H9 (cell line): ENCODE results near the gene ZNF304. TPM values are rescaled to one million over a fixed set of nuclear protein-coding genes. Genes with fewer than 3 reads are reported as not detected.

Experiments used
- DNase-seq: peaks from one replicate; pipeline ENCODE4 v3.0.0-alpha.2; 2017
- H2AFZ ChIP-seq: one replicate; pipeline ENCODE4 v1.6.1; 2013; ENCODE audit warnings: mild to moderate bottlenecking, low read length, control low read depth, moderate library complexity
- H2AK5ac ChIP-seq: 2 replicates; pipeline ENCODE4 v1.6.1; 2013; ENCODE audit warnings: low read length, control low read depth, mixed read lengths; ENCODE audit not compliant: insufficient read length
- H2BK120ac ChIP-seq: one replicate; pipeline ENCODE4 v1.6.1; 2013; ENCODE audit warnings: low read depth, mild to moderate bottlenecking, low read length, control low read depth, inconsistent platforms; ENCODE audit not compliant: poor library complexity, severe bottlenecking
- H2BK12ac ChIP-seq: 2 replicates; pipeline ENCODE4 v1.6.1; 2013; ENCODE audit warnings: low read length, control low read depth, mixed read lengths, low read depth; ENCODE audit not compliant: insufficient read length
- H2BK15ac ChIP-seq: 2 replicates; pipeline ENCODE4 v1.6.1; 2013; ENCODE audit warnings: low read depth, low read length, control low read depth
- H2BK20ac ChIP-seq: one replicate; pipeline ENCODE4 v1.6.1; 2013; ENCODE audit warnings: low read depth, mild to moderate bottlenecking, low read length, control low read depth, inconsistent platforms; ENCODE audit not compliant: poor library complexity, severe bottlenecking
- H2BK5ac ChIP-seq: 2 replicates; pipeline ENCODE4 v1.6.1; 2013; ENCODE audit warnings: low read length, control low read depth, mixed read lengths; ENCODE audit not compliant: insufficient read length
- H3K14ac ChIP-seq: 2 replicates; pipeline ENCODE4 v1.6.1; 2013; ENCODE audit warnings: low read length, control low read depth; ENCODE audit not compliant: insufficient read depth
- H3K18ac ChIP-seq: 2 replicates; pipeline ENCODE4 v1.6.1; 2013; ENCODE audit warnings: low read depth, mild to moderate bottlenecking, mixed read lengths, low read length, control low read depth; ENCODE audit not compliant: insufficient read length
- H3K23ac ChIP-seq: 2 replicates; pipeline ENCODE4 v1.6.1; 2013; ENCODE audit warnings: low read length, control low read depth, mixed read lengths, low read depth; ENCODE audit not compliant: insufficient read length
- H3K23me2 ChIP-seq: 2 replicates; pipeline ENCODE4 v1.6.1; 2013; ENCODE audit warnings: low read depth, mild to moderate bottlenecking, mixed read lengths, low read length, control low read depth; ENCODE audit not compliant: insufficient read length, poor library complexity, severe bottlenecking
- H3K27ac ChIP-seq: 2 replicates; pipeline ENCODE4 v1.5.1; 2013; ENCODE audit warnings: low read length, control low read depth, mixed read lengths, low read depth; ENCODE audit not compliant: insufficient read length
- H3K27me3 ChIP-seq: 2 replicates; pipeline ENCODE4 v1.6.1; 2013; ENCODE audit warnings: low read length, control low read depth, inconsistent platforms; ENCODE audit not compliant: insufficient read depth
- H3K4ac ChIP-seq: 2 replicates; pipeline ENCODE4 v1.6.1; 2013; ENCODE audit warnings: low read depth, mild to moderate bottlenecking, control low read depth, inconsistent platforms, low read length, moderate library complexity
- H3K4me1 ChIP-seq: 2 replicates; pipeline ENCODE4 v1.6.1; 2013; ENCODE audit warnings: low read length, control low read depth, inconsistent platforms; ENCODE audit not compliant: insufficient read depth
- H3K4me2 ChIP-seq: 2 replicates; pipeline ENCODE4 v1.6.1; 2013; ENCODE audit warnings: low read length, control low read depth, mixed read lengths; ENCODE audit not compliant: insufficient read length, insufficient read depth
- H3K56ac ChIP-seq: 2 replicates; pipeline ENCODE4 v1.6.1; 2013; ENCODE audit warnings: low read depth, mild to moderate bottlenecking, mixed read lengths, low read length, control low read depth; ENCODE audit not compliant: insufficient read length
- H3K79me1 ChIP-seq: 2 replicates; pipeline ENCODE4 v1.6.1; 2013; ENCODE audit warnings: low read depth, mild to moderate bottlenecking, moderate library complexity, low read length, control low read depth, inconsistent platforms; ENCODE audit not compliant: insufficient read depth, poor library complexity, severe bottlenecking
- H3K79me2 ChIP-seq: 2 replicates; pipeline ENCODE4 v1.6.1; 2013; ENCODE audit warnings: low read length, control low read depth, inconsistent platforms; ENCODE audit not compliant: insufficient read depth
- H3K9ac ChIP-seq: 2 replicates; pipeline ENCODE4 v1.6.1; 2013; ENCODE audit warnings: low read length, control low read depth, mixed read lengths; ENCODE audit not compliant: insufficient read length; ENCODE audit errors: extremely low read depth
- H3K9me3 ChIP-seq: one replicate; pipeline ENCODE4 v1.6.1; 2013; ENCODE audit warnings: low read depth, low read length, inconsistent platforms; ENCODE audit not compliant: control insufficient read depth
- H3T11ph ChIP-seq: one replicate; pipeline ENCODE4 v1.6.1; 2013; ENCODE audit warnings: mild to moderate bottlenecking, low read length, control low read depth, inconsistent platforms
- H4K20me1 ChIP-seq: one replicate; pipeline ENCODE4 v1.6.1; 2013; ENCODE audit not compliant: control insufficient read depth, insufficient read length, insufficient read depth
- H4K5ac ChIP-seq: 2 replicates; pipeline ENCODE4 v1.6.1; 2013; ENCODE audit warnings: low read depth, mild to moderate bottlenecking, mixed read lengths, low read length, control low read depth; ENCODE audit not compliant: insufficient read length
- H4K8ac ChIP-seq: replicated peaks from 2 replicates; pipeline ENCODE4 v1.6.1; 2013; ENCODE audit warnings: low read length, control low read depth, mixed read lengths, low read depth; ENCODE audit not compliant: insufficient read length
- H4K91ac ChIP-seq: 2 replicates; pipeline ENCODE4 v1.6.1; 2013; ENCODE audit warnings: low read depth, mild to moderate bottlenecking, moderate library complexity, mixed read lengths, low read length, control low read depth; ENCODE audit not compliant: insufficient read length
- H3K27ac Mint-ChIP-seq, 3 experiments: 2 replicates in 2 of 3; 3 replicates in 1 of 3; pipeline ENCODE4 v1.8.0; 2020 to 2021; ENCODE audit warnings: mixed read lengths in 3 of 3, mild to moderate bottlenecking in 1 of 3, moderate library complexity in 1 of 3
- H3K27me3 Mint-ChIP-seq: 2 replicates; pipeline ENCODE4 v1.8.0; 2021; ENCODE audit warnings: low read depth, mild to moderate bottlenecking, moderate library complexity, mixed read lengths
- H3K36me3 Mint-ChIP-seq, 3 experiments: 2 replicates in 2 of 3; 3 replicates in 1 of 3; pipeline ENCODE4 v1.8.0; 2020 to 2021; ENCODE audit warnings: low read depth in 3 of 3, mixed read lengths in 3 of 3; ENCODE audit not compliant: insufficient read depth in 1 of 3
- H3K4me1 Mint-ChIP-seq, 2 experiments: 2 replicates each; pipeline ENCODE4 v1.8.0; 2020; ENCODE audit warnings: mixed read lengths in 2 of 2
- H3K4me3 Mint-ChIP-seq, 2 experiments: 2 replicates in 1 of 2; 3 replicates in 1 of 2; pipeline ENCODE4 v1.8.0; 2020 to 2021; ENCODE audit warnings: mild to moderate bottlenecking in 2 of 2, mixed read lengths in 2 of 2, moderate library complexity in 1 of 2
- H3K9me3 Mint-ChIP-seq, 2 experiments: 2 replicates in 1 of 2; 3 replicates in 1 of 2; pipeline ENCODE4 v1.8.0; 2020; ENCODE audit warnings: mild to moderate bottlenecking in 2 of 2, mixed read lengths in 2 of 2, moderate library complexity in 1 of 2
- WGBS: extraction: QIAGEN DNeasy Blood & Tissue Kit; methylation state at CpG from one replicate; pipeline ENCODE4 v1.1.7; 2013; ENCODE audit warnings: missing lambda C conversion rate, low lambda C conversion rate, mixed read lengths; ENCODE audit not compliant: insufficient read length; ENCODE audit errors: extremely low coverage; 5-methylcytosine and 5-hydroxymethylcytosine counted together
- total RNA-seq: library from RNA; stranded (reverse); gene quantifications from 2 replicates; pipeline ENCODE4 v1.2.1, GENCODE V29; 2021
- TF ChIP-seq, protein P1 (sequence below): fragments of 200-600 bp; sonication (generic); conservative IDR thresholded peaks from 3 replicates; pipeline ENCODE4 v1.8.0; 2021; ENCODE audit warnings: antibody characterized with exemption, mild to moderate bottlenecking

The ZNF304 gene
- total RNA-seq, 1 experiment from 2014 or later, result 13.5 TPM

DNA sequence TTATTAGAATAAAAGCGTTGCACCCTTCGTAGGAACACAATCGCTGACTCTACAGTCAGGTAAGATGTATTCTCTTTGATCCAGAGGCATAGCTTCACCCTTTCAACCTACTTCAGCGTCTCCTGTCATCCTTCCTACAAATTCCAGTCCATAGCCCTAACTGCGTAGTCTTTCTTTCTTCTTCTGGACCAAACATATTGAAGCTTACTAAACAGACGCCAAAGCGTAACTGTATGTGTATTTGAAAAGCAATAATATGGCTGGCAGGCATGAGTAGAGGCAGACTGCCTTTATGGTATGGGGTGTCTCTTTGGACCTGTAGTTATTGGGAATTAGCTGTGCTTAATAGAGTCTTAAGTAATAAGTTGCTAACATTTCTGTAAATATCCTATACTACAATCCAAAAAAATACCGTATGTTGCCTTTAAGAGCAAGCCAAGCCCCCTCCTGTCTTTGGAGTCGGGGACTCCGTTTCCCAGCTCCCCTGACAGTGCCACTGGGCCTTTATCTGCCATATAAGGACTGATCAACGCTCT, 38.2 kb downstream of the ZNF304 start:
- Histone ChIP-seq H4K20me1 (no peaks in the 10 kb centered on the region), H2BK12ac (no peak overlapping the region), H3K79me1 (no peaks in the 10 kb centered on the region), H3K23me2 (peaks cover 6% of the 10 kb centered on the region), H3K4ac (no peak overlapping the region), H4K5ac (no peak overlapping the region), H3K9ac (no peak overlapping the region), H2BK20ac (no peak overlapping the region), H2BK5ac (no peak overlapping the region), H4K8ac (no peak overlapping the region), H3T11ph (no peak overlapping the region), H2AK5ac (no peak overlapping the region), H4K91ac (no peak overlapping the region), H3K27me3 (no peaks in the 10 kb centered on the region), H3K4me1 (no peaks in the 10 kb centered on the region), H3K56ac (no peak overlapping the region), H3K18ac (no peak overlapping the region), H2AFZ (peak overlapping the region; percentile 52), H3K23ac (no peak overlapping the region), H2BK120ac (no peak overlapping the region), H3K4me2 (peak overlapping the region; percentile 32), H3K27ac (no peak overlapping the region), H3K79me2 (peaks cover 10% of the 10 kb centered on the region; the same call in 1 of the 2 replicates), H3K14ac (no peak overlapping the region), H2BK15ac (no peak overlapping the region), H3K9me3 (no peaks in the 10 kb centered on the region)
- Mint-ChIP-seq H3K9me3 (no peaks in the 10 kb centered on the region), H3K4me1 (peaks cover 13% of the 10 kb centered on the region in 2 experiments), H3K4me3 (peak overlapping the region; percentile 92 to 96), H3K27ac (peak overlapping the region in 1 of 3 experiments; percentile 22; a peak in 1 of 7 replicates), H3K27me3 (peaks cover 16% of the 10 kb centered on the region), H3K36me3 (peaks cover 0 to 1% (median 0%) of the 10 kb centered on the region in 3 experiments; a peak in 1 of 7 replicates)
- no peak for DNase-seq
- TF ChIP-seq, protein P1, sequence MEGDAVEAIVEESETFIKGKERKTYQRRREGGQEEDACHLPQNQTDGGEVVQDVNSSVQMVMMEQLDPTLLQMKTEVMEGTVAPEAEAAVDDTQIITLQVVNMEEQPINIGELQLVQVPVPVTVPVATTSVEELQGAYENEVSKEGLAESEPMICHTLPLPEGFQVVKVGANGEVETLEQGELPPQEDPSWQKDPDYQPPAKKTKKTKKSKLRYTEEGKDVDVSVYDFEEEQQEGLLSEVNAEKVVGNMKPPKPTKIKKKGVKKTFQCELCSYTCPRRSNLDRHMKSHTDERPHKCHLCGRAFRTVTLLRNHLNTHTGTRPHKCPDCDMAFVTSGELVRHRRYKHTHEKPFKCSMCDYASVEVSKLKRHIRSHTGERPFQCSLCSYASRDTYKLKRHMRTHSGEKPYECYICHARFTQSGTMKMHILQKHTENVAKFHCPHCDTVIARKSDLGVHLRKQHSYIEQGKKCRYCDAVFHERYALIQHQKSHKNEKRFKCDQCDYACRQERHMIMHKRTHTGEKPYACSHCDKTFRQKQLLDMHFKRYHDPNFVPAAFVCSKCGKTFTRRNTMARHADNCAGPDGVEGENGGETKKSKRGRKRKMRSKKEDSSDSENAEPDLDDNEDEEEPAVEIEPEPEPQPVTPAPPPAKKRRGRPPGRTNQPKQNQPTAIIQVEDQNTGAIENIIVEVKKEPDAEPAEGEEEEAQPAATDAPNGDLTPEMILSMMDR, result no peak
- no CpG with 5 or more reads among the region's 11 CpGs for WGBS
